Globus pallidus (tissue), 1 donor: ENCODE measurements around the gene PITPNM2.

Experiments
- DNase-seq: peaks from one replicate; pipeline ENCODE4 v3.0.0-alpha.2; 2015; ENCODE audit warnings: low spot score

PITPNM2 gene

DNA sequence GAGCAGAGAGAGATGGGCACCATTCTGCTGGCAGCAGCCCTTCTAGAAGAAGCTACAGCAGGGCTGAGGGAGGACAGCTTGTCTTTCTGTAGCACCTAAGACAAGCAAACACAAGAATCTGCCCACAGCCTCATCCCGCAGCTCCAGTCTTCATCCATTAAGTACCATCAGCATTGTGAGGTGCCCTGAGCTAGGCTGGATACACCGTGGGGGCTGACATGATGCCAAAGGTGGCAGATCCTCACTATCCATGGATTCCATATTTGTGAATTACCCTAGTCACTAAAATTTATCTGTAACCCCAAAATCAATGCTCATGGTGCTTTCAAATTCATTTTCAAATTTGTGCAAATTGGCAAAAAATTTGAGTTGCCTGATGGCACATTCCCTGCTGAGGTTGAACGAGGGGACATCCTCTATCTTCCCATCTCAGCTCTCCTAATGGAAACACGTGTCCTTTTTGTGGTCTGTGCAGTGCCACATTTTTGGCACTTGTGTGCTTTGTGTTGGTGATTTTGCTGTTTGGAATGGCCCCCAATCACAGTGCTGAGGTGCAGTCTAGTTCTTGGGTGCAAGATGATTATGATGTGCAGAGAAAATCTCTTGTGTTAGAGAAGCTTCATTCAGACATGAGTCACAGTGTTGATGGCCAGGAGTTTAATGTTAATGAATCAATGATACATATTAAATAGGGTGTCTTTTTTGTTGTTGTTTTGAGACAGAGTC, 7.0 kb downstream of the PITPNM2 start:
- DNase-seq: no peak

DNA sequence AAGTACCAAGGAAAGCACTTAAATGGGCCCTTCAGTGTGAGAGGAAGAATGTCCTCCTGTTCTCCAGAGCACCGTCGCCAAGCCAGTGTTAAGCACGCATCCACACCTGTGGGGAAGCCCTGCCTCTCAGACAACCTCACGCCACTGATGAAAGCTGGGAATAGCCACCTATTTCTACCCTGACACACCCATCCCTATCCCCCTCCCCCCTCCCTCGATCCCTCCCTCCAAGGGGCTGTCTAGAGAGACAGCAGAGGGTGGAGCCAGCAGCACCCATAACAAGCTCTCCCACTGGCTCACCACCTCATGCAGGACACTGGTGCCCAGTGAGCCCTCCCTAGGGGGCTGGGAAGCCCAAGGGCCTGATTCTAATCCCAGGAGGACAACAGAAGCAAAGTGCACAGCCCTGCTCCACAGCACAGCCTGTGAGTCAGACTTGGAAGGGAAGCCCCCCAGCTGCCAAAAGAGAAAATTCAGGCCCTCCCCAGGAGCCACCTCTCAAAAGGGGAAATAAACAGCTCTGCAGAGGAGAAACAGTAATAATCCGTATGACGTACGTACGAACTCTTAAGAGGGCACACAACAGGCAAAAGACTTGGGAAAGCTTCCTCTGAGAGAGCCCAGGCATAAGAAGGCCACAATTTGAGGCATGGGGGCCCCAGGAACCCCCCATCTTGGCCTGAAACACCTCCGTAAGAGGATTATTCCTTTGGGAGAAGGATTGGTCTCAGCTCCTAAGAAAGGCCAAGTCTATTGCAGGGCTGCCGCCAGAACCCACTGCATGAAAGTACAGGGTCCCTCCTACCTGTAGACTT, 7.8 kb downstream of the PITPNM2 start:
- DNase-seq: no peak

DNA sequence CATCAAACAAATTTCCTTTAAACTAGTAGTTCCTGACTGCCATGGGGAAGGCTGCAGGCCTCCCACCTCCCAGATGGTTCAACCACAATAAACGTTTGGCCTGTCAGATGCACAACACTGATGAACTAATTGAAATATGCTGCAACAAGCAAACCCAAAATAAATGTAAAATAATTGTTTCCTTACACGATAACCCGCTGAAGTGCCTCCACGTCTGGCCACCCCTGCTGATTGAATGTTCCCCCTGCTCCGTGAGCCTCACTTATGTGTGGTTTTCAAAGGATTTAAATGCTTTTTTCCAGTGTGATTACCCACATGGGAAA, 8.4 kb downstream of the PITPNM2 start:
- no peak for DNase-seq

DNA sequence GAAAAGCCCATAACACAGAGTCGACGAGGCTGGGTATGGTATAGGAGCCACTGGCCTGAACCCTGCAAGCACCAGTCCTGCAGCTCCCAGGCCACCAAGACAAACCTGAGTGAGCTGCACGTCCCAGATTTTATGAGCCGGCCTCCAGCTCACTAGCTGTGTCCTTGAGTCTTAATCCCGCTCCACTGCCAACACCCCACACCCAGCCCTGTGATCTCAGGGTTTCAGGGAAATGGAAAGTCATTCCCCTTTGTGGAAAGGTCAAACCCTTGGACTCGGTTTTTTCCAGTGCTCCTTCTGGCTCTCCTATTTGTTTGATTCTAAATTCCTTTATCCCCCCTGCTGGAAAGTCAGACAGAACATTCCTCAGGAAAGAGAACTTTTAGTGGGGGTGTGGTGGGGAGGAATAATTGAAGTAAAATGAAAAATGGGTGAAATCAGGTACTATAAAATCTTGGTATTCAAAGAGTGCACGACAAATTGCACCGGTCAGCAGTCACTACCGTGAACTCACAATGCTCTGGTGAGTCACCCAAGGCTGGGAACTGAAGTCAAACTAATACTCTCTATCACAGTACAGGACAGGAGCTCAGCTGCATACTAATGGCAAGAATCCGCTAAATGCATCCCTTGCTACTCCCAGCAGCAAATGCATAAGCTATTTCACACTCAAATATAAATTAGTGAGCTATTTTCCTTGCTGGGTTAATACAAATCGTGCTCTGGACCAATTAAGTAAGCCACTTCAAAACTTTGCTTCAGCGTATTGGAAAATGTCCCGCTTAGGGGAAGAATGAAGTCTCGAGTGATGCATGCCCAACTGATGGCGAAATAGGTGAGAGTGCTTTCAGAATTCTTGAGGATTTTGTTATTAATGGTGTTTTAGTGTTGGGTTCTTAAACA, 9.0 kb downstream of the PITPNM2 start:
- no peak for DNase-seq

DNA sequence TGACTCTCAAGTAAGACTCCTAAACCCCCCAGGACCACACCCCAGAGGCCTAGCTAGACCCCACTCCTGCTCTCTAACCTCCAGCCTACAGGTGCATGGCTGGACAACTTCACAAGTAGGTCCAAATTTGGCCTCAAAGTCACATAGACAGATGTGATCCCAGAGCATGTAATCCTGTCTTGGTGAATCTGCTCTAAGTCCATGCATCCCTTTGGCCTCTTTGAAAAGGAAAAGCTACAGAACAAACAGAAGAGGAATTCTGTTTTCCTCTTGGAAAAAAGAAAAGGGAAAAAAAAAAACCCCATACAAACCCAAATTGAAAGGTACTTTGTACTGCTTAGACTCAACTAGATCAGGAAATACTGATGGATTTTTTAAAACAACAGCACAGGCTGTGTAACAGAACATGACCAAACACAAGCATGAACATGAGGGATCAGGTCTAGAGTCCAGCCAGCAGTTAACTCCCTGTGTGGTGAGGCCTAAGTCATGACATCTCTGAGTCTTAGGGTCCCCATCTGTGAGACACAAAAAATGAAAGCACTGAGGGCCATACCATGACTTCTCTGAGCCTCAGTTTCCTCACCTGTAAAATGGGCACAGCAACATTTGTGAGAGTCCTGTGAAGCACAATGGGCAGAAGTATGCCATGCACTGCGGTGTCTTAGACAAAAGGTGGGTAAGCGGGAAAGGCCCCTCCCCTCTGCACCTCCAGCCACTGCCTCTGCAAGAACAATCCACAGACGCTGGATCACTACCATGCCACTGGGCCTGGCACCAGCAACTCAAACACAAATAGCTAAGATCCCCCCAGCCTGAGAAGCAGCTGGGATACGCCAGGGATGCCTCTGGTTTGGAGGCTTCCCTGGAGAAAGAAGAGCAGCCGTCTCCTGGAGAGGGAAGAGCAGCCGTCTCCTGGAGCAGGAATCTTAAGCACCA, 9.9 kb downstream of the PITPNM2 start:
- DNase-seq: no peak

DNA sequence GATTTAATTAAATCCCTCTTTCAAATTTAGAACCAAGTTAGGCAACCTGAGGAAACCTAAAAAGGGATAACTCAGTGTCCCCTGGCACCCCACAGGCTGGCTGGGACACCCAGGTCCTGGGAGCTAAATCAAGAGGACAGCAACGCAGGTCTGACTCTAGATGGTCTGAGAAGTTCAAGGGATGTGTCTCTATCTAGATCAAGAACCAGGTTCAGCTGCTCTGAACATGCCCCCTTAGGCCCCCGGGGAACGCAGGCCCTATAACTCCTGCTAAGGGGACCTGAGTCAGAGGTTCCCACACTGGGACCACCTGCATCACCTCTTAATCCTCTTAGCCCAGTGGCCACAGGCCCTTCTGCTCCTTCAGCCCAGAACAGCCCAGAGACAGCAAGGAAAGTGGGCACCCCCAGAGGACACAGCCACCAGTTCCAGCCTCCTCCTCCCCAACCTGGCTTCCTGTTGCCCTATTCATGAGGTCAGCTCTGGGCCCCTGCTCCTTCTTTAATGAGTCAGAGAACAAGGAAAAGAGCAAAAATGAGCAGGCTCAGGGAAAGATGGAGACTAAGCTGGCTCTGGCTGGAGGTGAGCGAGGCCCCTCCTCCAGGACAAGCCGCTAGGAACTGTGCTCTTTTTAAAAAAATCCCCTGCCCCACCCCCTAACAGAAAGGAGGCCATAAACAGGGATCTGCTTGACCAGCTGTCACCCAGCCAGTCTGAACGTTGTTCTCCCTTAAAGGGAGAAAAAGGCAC, 10.8 kb downstream of the PITPNM2 start:
- no peak for DNase-seq

DNA sequence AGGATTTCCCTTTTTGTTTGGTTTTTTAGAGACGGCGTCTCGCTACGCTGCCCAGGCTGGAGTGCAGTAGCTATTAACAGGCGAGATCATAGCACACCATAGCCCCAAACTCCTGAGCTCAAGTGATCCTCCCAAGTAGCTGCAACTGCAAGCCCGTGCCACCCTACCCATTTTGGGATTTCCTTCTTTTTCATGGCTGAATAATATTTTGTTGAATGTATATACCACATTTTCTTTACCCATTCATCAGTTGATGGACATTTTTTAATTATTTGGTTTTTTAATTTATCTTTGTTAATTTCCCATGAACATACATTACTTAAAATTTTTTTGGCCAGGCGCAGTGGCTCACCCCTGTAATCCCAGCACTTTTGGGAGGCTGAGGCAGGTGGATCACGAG, 15.2 kb downstream of the PITPNM2 start:
- DNase-seq: no peak

DNA sequence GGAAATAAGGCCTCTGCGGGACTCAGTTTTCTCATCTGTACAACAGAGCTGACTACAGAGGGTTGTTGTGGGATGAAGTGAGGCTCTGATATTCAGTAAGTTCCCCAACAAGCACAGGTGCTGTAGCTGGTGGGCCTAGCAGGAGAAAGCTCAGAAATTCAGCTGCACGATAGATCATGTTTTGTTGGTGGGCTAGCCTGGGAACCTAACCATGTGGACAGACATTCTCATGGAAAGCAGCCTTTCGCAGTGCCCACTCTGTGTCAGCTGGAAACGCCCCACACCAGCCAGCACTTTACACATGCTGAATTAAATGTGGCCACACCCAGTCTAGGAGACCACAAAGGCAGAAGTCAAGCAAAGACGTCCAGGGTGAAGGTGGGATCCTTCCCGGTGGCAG, 16.1 kb downstream of the PITPNM2 start:
- no peak for DNase-seq

DNA sequence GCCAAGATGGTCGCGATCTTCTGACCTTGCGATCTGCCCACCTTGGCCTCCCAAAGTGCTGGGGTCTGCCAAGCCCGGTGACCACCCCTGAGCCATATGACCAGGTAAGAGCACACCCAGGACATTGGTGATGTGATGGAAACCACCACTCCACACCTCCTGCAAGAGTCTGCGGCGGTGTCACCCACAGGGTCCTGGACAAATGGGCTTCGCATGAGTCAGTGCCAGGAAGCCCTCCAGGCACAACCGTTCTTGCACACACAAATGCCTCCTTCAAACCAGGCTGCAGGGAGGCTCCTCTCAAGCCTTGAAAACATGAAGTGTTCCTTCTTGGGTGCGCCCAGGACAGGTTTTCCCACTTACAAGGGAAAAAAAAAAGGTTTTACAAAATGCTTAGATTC, 16.6 kb downstream of the PITPNM2 start:
- DNase-seq: no peak

DNA sequence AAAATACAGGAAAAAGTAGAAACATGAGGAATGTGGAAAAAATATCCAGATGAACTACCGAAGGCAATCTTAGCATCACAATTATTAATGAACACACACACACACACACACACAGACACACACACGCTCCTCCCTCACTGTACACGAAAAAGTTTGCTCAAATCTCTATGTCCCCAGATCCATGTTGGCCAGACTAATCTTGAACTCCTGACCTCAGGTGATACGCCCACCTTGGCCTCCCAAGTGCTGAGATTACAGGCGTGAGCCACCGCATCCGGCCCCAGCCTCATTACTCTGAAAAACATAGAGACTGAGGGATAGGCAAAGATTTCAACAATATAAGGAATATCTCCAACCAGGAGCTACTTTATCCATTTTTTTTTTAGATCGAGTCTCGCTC, 17.2 kb downstream of the PITPNM2 start:
- DNase-seq: no peak

DNA sequence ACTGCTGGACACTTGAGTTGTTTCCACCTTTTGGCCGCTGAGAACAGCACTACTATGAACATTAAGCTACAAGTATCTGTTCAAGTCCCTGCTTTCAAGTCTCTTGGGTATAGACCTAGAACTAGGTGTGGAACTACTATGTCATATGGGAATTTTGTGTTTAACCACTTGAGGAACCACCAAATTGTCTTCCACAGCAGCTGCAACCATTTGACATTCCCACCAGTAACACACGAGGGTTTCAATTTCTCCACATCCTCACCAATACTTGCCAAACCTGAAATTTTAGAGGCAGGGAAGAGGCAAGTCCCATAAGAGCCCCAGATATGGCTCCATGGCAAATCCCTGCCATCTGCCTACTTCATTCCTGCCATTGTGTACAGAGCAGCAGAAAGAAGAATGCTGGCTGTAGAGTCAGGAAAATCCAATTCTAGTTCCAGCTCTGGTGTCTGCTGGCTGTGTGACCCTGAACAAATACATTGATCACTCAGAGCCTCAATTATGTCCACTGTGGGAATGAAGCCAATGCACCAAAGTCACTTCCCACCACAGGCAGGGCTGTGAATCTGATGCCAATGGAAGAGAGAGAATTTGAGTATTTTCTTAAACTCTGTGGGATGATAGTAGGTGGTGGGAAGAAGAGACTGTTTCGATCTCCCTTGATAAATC, 17.8 kb downstream of the PITPNM2 start:
- no peak for DNase-seq

DNA sequence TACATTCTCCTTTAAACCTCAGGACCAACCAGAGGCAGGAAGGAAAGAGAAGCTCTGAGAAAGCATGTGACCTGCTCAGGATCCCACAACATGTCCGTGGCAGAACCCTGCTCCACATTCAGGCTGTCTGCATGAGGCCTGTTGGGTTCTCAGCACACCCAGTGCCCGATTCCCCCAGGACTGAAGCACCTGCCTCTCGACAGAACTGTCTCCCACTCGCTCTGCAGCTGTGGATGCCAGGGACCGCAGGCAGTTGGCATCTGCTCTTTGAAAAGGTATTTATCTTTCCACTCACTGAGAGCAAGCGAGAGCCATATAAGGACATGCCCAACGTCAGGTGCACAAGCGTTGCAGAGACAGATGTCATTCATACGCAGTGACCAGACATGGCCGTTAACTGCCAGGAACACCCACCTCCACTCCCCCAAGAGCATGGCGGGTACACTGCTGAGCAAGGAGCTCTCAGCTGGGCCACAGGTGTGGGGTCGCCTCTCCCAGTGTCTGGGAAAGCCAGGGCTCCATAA, 18.9 kb downstream of the PITPNM2 start:
- no peak for DNase-seq

DNA sequence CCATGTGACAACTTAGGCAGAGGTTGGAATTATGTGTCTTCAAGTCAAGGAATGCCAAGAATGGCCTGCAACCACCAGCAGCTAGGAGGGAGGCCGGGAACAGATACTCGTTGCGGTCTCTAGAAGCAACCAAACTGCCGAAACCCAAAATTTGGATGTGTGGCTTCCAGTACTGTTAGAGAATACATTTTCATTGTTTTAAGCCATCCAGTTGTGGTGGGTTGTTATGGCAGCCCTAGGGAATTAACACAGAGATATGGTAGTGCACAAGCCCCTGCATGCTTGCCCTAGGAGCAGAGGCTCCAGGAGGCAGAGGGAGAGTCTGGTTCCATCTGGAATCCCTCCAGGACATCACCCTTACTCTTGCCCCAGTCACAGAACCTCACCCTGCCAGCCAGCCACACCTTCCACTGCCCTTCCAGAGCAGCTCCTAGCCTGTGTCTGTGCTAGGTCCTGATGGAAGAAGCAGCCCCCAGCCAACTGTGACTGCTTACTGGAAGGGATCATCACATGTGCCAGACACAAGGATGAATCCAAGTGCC, 19.5 kb downstream of the PITPNM2 start:
- DNase-seq: no peak

DNA sequence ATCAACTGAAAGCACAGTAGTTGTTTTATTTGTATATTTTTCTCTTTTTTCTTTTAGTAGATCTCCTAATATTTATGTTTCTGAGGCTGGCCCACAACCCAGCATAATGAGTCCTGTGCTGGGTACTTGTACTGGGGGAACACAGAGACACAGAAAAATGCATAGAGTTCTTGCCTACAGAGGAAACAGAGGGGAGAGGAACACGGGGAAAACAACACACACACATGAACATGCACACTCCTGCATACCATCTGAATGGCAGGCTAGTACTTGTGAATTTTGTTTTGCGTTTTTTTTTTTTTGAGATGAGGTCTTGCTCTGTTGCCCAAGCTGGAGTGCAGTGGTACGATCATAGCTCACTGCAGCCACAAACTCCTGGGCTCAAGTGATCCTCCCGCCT, 21.3 kb downstream of the PITPNM2 start:
- DNase-seq: no peak

DNA sequence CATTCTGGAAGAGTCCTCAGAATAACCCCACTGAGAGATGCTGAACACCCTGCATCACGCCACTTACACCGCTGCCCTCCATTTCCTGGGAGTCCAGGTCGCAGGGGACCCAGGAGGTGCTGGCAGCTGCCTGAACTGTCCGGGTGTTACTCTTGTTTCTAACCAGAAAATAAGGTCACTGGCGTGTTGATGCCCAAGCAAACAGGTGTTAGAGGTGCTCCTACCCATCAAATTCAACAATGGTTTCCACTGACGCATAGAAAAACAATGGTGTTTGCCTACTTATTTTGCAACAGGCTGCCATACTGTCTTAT, 23.8 kb downstream of the PITPNM2 start:
- no peak for DNase-seq

DNA sequence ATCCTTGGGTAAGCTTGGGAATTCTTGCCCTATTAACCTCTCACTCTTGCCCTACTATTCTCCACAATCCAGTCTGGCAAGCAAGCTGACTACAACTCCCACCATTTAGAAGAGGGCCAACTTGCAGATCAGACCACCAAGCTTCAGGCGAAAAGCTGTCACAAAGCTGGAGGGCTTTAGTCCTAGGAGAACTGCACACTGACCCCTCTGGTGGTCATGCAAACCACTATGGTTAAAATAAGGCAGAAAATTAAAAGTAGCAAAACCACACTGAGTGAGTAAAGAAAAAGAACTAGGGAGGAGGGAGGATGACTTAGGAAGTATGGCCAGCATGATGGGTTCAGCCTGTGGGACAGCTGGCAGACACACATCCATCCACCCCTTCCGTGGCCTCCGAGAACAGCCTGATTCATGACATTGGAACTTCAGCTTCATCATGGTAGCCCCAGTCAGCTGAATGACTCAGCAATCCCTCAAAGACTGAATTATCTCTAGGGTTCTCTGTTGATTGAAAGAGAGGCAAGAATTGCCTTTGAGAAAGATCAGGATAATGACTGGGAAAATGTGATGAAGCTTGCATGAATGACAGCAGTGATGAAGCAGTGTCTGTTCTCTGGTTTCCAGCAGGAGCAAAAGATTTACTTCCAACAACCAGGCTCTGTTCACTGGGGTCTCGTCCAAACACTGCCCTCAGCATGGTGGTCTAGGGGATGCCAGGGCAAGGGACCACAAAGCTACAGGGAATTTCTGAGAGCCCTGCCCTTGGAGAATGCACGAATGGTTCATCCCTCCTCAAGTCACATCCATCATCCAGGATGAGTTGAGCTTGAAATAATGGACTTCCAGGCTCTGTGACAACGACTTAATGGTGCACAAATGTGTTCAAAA, 24.4 kb downstream of the PITPNM2 start:
- no peak for DNase-seq

DNA sequence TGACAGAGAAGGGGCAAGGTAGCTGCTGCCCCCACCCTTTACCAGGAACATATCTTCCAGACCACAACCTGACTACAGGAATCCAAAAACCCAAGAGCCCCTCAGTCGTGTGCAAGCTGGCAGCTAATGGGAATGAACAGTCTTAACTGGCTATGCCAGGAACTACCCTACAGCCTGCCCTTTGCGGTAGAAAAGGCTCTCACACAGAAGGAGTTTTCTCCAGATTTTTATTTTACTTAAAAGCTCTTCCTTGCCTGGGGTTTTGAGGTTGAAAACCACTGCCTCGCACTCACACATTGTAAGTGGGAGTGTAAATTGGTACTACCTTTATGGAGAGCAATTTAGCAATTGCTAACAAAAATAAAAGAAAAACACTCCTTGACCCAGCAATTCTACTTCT, 28.3 kb downstream of the PITPNM2 start:
- DNase-seq: no peak

DNA sequence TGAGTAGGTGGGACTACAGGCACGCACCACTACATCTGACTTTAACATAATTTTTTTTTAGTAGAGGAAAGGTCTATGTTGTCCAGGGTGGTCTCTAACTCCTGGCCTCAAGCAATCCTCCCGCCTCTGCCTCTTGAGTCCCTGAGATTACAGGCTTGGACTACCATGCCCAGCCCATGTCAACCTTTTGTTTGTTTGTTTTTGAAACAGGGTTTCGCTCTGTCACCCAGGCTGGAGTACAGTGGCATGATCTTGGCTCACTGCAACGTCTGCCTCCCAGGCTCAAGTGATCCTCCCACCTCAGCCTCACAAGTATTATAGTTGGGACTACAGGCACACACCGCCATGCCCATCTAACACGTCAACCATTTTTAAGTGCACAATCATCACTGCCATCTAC, 29.2 kb downstream of the PITPNM2 start:
- no peak for DNase-seq
